ENCODE results near the gene OR52K1.

GRCh38 chr11:4514196-4514595, 31.8 kb downstream of the OR52K1 start:
- TF ChIP-seq CTCF (IDR thresholded peaks at IDR 0.05; ENCODE audit: insufficient read depth, low read length, poor library complexity, severe bottlenecking) = no peak
- no peak for TF ChIP-seq EZH2phosphoT487 (conservative IDR thresholded peaks at IDR 0.05; ENCODE audit: low read length)
